H9 (cell line): ENCODE measurements around the gene ELF5. TPM values are rescaled to one million over a fixed set of nuclear protein-coding genes. Genes with fewer than 3 reads are reported as not detected.

Experiments
- DNase-seq: peaks from one replicate; pipeline ENCODE4 v3.0.0-alpha.2; 2017
- H2AFZ ChIP-seq: one replicate; pipeline ENCODE4 v1.6.1; 2013; ENCODE audit warnings: mild to moderate bottlenecking, low read length, control low read depth, moderate library complexity
- H2AK5ac ChIP-seq: 2 replicates; pipeline ENCODE4 v1.6.1; 2013; ENCODE audit warnings: low read length, control low read depth, mixed read lengths; ENCODE audit not compliant: insufficient read length
- H2BK120ac ChIP-seq: one replicate; pipeline ENCODE4 v1.6.1; 2013; ENCODE audit warnings: low read depth, mild to moderate bottlenecking, low read length, control low read depth, inconsistent platforms; ENCODE audit not compliant: poor library complexity, severe bottlenecking
- H2BK12ac ChIP-seq: 2 replicates; pipeline ENCODE4 v1.6.1; 2013; ENCODE audit warnings: low read length, control low read depth, mixed read lengths, low read depth; ENCODE audit not compliant: insufficient read length
- H2BK15ac ChIP-seq: 2 replicates; pipeline ENCODE4 v1.6.1; 2013; ENCODE audit warnings: low read depth, low read length, control low read depth
- H2BK20ac ChIP-seq: one replicate; pipeline ENCODE4 v1.6.1; 2013; ENCODE audit warnings: low read depth, mild to moderate bottlenecking, low read length, control low read depth, inconsistent platforms; ENCODE audit not compliant: poor library complexity, severe bottlenecking
- H2BK5ac ChIP-seq: 2 replicates; pipeline ENCODE4 v1.6.1; 2013; ENCODE audit warnings: low read length, control low read depth, mixed read lengths; ENCODE audit not compliant: insufficient read length
- H3K14ac ChIP-seq: 2 replicates; pipeline ENCODE4 v1.6.1; 2013; ENCODE audit warnings: low read length, control low read depth; ENCODE audit not compliant: insufficient read depth
- H3K18ac ChIP-seq: 2 replicates; pipeline ENCODE4 v1.6.1; 2013; ENCODE audit warnings: low read depth, mild to moderate bottlenecking, mixed read lengths, low read length, control low read depth; ENCODE audit not compliant: insufficient read length
- H3K23ac ChIP-seq: 2 replicates; pipeline ENCODE4 v1.6.1; 2013; ENCODE audit warnings: low read length, control low read depth, mixed read lengths, low read depth; ENCODE audit not compliant: insufficient read length
- H3K23me2 ChIP-seq: 2 replicates; pipeline ENCODE4 v1.6.1; 2013; ENCODE audit warnings: low read depth, mild to moderate bottlenecking, mixed read lengths, low read length, control low read depth; ENCODE audit not compliant: insufficient read length, poor library complexity, severe bottlenecking
- H3K27ac ChIP-seq: 2 replicates; pipeline ENCODE4 v1.5.1; 2013; ENCODE audit warnings: low read length, control low read depth, mixed read lengths, low read depth; ENCODE audit not compliant: insufficient read length
- H3K27me3 ChIP-seq: 2 replicates; pipeline ENCODE4 v1.6.1; 2013; ENCODE audit warnings: low read length, control low read depth, inconsistent platforms; ENCODE audit not compliant: insufficient read depth
- H3K4ac ChIP-seq: 2 replicates; pipeline ENCODE4 v1.6.1; 2013; ENCODE audit warnings: low read depth, mild to moderate bottlenecking, control low read depth, inconsistent platforms, low read length, moderate library complexity
- H3K4me1 ChIP-seq: 2 replicates; pipeline ENCODE4 v1.6.1; 2013; ENCODE audit warnings: low read length, control low read depth, inconsistent platforms; ENCODE audit not compliant: insufficient read depth
- H3K4me2 ChIP-seq: 2 replicates; pipeline ENCODE4 v1.6.1; 2013; ENCODE audit warnings: low read length, control low read depth, mixed read lengths; ENCODE audit not compliant: insufficient read length, insufficient read depth
- H3K56ac ChIP-seq: 2 replicates; pipeline ENCODE4 v1.6.1; 2013; ENCODE audit warnings: low read depth, mild to moderate bottlenecking, mixed read lengths, low read length, control low read depth; ENCODE audit not compliant: insufficient read length
- H3K79me1 ChIP-seq: 2 replicates; pipeline ENCODE4 v1.6.1; 2013; ENCODE audit warnings: low read depth, mild to moderate bottlenecking, moderate library complexity, low read length, control low read depth, inconsistent platforms; ENCODE audit not compliant: insufficient read depth, poor library complexity, severe bottlenecking
- H3K79me2 ChIP-seq: 2 replicates; pipeline ENCODE4 v1.6.1; 2013; ENCODE audit warnings: low read length, control low read depth, inconsistent platforms; ENCODE audit not compliant: insufficient read depth
- H3K9ac ChIP-seq: 2 replicates; pipeline ENCODE4 v1.6.1; 2013; ENCODE audit warnings: low read length, control low read depth, mixed read lengths; ENCODE audit not compliant: insufficient read length; ENCODE audit errors: extremely low read depth
- H3K9me3 ChIP-seq: one replicate; pipeline ENCODE4 v1.6.1; 2013; ENCODE audit warnings: low read depth, low read length, inconsistent platforms; ENCODE audit not compliant: control insufficient read depth
- H3T11ph ChIP-seq: one replicate; pipeline ENCODE4 v1.6.1; 2013; ENCODE audit warnings: mild to moderate bottlenecking, low read length, control low read depth, inconsistent platforms
- H4K20me1 ChIP-seq: one replicate; pipeline ENCODE4 v1.6.1; 2013; ENCODE audit not compliant: control insufficient read depth, insufficient read length, insufficient read depth
- H4K5ac ChIP-seq: 2 replicates; pipeline ENCODE4 v1.6.1; 2013; ENCODE audit warnings: low read depth, mild to moderate bottlenecking, mixed read lengths, low read length, control low read depth; ENCODE audit not compliant: insufficient read length
- H4K8ac ChIP-seq: replicated peaks from 2 replicates; pipeline ENCODE4 v1.6.1; 2013; ENCODE audit warnings: low read length, control low read depth, mixed read lengths, low read depth; ENCODE audit not compliant: insufficient read length
- H4K91ac ChIP-seq: 2 replicates; pipeline ENCODE4 v1.6.1; 2013; ENCODE audit warnings: low read depth, mild to moderate bottlenecking, moderate library complexity, mixed read lengths, low read length, control low read depth; ENCODE audit not compliant: insufficient read length
- H3K27ac Mint-ChIP-seq, 3 experiments: 2 replicates in 2 of 3; 3 replicates in 1 of 3; pipeline ENCODE4 v1.8.0; 2020 to 2021; ENCODE audit warnings: mixed read lengths in 3 of 3, mild to moderate bottlenecking in 1 of 3, moderate library complexity in 1 of 3
- H3K27me3 Mint-ChIP-seq: 2 replicates; pipeline ENCODE4 v1.8.0; 2021; ENCODE audit warnings: low read depth, mild to moderate bottlenecking, moderate library complexity, mixed read lengths
- H3K36me3 Mint-ChIP-seq, 3 experiments: 2 replicates in 2 of 3; 3 replicates in 1 of 3; pipeline ENCODE4 v1.8.0; 2020 to 2021; ENCODE audit warnings: low read depth in 3 of 3, mixed read lengths in 3 of 3; ENCODE audit not compliant: insufficient read depth in 1 of 3
- H3K4me1 Mint-ChIP-seq, 2 experiments: 2 replicates each; pipeline ENCODE4 v1.8.0; 2020; ENCODE audit warnings: mixed read lengths in 2 of 2
- H3K4me3 Mint-ChIP-seq, 2 experiments: 2 replicates in 1 of 2; 3 replicates in 1 of 2; pipeline ENCODE4 v1.8.0; 2020 to 2021; ENCODE audit warnings: mild to moderate bottlenecking in 2 of 2, mixed read lengths in 2 of 2, moderate library complexity in 1 of 2
- H3K9me3 Mint-ChIP-seq, 2 experiments: 2 replicates in 1 of 2; 3 replicates in 1 of 2; pipeline ENCODE4 v1.8.0; 2020; ENCODE audit warnings: mild to moderate bottlenecking in 2 of 2, mixed read lengths in 2 of 2, moderate library complexity in 1 of 2
- WGBS: extraction: QIAGEN DNeasy Blood & Tissue Kit; methylation state at CpG from one replicate; pipeline ENCODE4 v1.1.7; 2013; ENCODE audit warnings: missing lambda C conversion rate, low lambda C conversion rate, mixed read lengths; ENCODE audit not compliant: insufficient read length; ENCODE audit errors: extremely low coverage; 5-methylcytosine and 5-hydroxymethylcytosine counted together
- total RNA-seq: library from RNA; stranded (reverse); gene quantifications from 2 replicates; pipeline ENCODE4 v1.2.1, GENCODE V29; 2021
- TF ChIP-seq, protein P1 (sequence below): fragments of 200-600 bp; sonication (generic); conservative IDR thresholded peaks from 3 replicates; pipeline ENCODE4 v1.8.0; 2021; ENCODE audit warnings: antibody characterized with exemption, mild to moderate bottlenecking

Gene ELF5
- total RNA-seq, 1 experiment from 2014 or later = not detected

DNA sequence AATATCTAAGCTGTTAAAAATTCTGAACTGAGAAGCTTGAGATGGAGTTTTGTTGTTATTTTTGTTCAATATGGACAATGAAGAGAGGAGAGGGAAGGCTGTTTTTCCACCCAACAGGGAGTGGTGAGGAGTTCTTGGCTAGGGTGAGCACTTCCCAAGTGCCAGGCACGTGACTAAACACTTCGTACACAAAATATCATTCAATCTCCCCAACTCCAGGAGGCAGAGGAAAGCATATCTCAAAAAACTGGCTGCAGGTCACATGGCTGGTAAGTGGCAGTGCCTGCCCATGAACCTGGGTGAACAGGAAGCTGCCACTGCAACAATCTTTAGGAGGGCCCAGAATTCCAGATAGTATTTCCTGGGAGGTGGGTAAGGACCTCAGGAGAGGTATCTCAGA lies 11.6 kb downstream of the ELF5 start:
- Histone ChIP-seq H3K14ac (no peak overlapping the region), H3K79me2 (no peaks in the 10 kb centered on the region), H3K56ac (no peak overlapping the region), H2BK5ac (no peak overlapping the region), H3K9ac (no peak overlapping the region), H4K20me1 (no peaks in the 10 kb centered on the region), H3K18ac (no peak overlapping the region), H3K23me2 (no peaks in the 10 kb centered on the region), H3K27me3 (no peaks in the 10 kb centered on the region), H3K23ac (no peak overlapping the region), H3K27ac (no peak overlapping the region), H2AK5ac (no peak overlapping the region), H3K4me2 (no peak overlapping the region), H2BK20ac (no peak overlapping the region), H3K79me1 (no peaks in the 10 kb centered on the region), H2BK120ac (no peak overlapping the region), H3K4me1 (no peaks in the 10 kb centered on the region), H4K91ac (no peak overlapping the region), H2BK15ac (no peak overlapping the region), H4K5ac (no peak overlapping the region), H3K4ac (no peak overlapping the region), H3T11ph (no peak overlapping the region), H2BK12ac (no peak overlapping the region), H4K8ac (no peak overlapping the region), H3K9me3 (no peaks in the 10 kb centered on the region), H2AFZ (no peak overlapping the region)
- no peaks in the 10 kb centered on the region; the same call in 1 of the 2 replicates for H3K27me3 Mint-ChIP-seq
- TF ChIP-seq, protein P1, sequence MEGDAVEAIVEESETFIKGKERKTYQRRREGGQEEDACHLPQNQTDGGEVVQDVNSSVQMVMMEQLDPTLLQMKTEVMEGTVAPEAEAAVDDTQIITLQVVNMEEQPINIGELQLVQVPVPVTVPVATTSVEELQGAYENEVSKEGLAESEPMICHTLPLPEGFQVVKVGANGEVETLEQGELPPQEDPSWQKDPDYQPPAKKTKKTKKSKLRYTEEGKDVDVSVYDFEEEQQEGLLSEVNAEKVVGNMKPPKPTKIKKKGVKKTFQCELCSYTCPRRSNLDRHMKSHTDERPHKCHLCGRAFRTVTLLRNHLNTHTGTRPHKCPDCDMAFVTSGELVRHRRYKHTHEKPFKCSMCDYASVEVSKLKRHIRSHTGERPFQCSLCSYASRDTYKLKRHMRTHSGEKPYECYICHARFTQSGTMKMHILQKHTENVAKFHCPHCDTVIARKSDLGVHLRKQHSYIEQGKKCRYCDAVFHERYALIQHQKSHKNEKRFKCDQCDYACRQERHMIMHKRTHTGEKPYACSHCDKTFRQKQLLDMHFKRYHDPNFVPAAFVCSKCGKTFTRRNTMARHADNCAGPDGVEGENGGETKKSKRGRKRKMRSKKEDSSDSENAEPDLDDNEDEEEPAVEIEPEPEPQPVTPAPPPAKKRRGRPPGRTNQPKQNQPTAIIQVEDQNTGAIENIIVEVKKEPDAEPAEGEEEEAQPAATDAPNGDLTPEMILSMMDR = no peak
- H3K4me3 Mint-ChIP-seq = no peak overlapping the region
- peaks cover 0 to 3% of the 10 kb centered on the region in 2 experiments; a peak in 1 of 4 replicates for H3K4me1 Mint-ChIP-seq
- H3K27ac Mint-ChIP-seq = no peak overlapping the region
- no CpG with 5 or more reads among the region's 2 CpGs for WGBS
- H3K9me3 Mint-ChIP-seq = no peaks in the 10 kb centered on the region
- DNase-seq = no peak
- H3K36me3 Mint-ChIP-seq = no peaks in the 10 kb centered on the region
